OCI-LY7 (cell line): Measurements from ENCODE around the gene CAV3. TPM values are rescaled to one million over a fixed set of nuclear protein-coding genes. Genes with fewer than 3 reads are reported as not detected.

ENCODE experiments used
- BruUV-seq: library from RNA; stranded (reverse); fragments of 400-500 nt; replicated peaks from 2 replicates; lab custom pipeline; 2021; lab: Mats Ljungman, UMichigan
- CTCF ChIA-PET: fragments of 300-600 bp; sonication (Branson Sonifier 250); formaldehyde crosslinking; loops from one replicate; lab custom pipeline; 2022; ENCODE audit warnings: antibody characterized with exemption; ENCODE audit not compliant: unreplicated experiment; lab: Charles Lee
- POLR2A ChIA-PET: fragments of 300-600 bp; sonication (Branson Sonifier 250); formaldehyde crosslinking; loops from one replicate; lab custom pipeline; 2022; ENCODE audit warnings: antibody characterized with exemption; lab: Charles Lee
- DNase-seq: peaks from one replicate; pipeline ENCODE4 v3.0.0-alpha.2; 2015; ENCODE audit warnings: low spot score
- H2AFZ ChIP-seq: fragments of 200-600 bp; sonication (generic), shearing (Covaris generic); 2 replicates; pipeline ENCODE4 v1.6.1; 2014; ENCODE audit warnings: mild to moderate bottlenecking, antibody characterized with exemption, low read length, moderate library complexity
- H3K27ac ChIP-seq: fragments of 200-600 bp; sonication (generic); 2 replicates; pipeline ENCODE4 v1.5.1; 2014; ENCODE audit warnings: mixed run types, low read depth, mild to moderate bottlenecking, moderate library complexity, low read length, inconsistent platforms; ENCODE audit not compliant: poor library complexity, severe bottlenecking
- H3K36me3 ChIP-seq: fragments of 200-600 bp; sonication (generic); 2 replicates; pipeline ENCODE4 v1.6.1; 2014; ENCODE audit warnings: mild to moderate bottlenecking, antibody characterized with exemption, low read length, moderate library complexity, mixed read lengths; ENCODE audit not compliant: insufficient read depth
- H3K4me1 ChIP-seq: fragments of 200-600 bp; sonication (generic); 2 replicates; pipeline ENCODE4 v1.5.1; 2014; ENCODE audit warnings: mild to moderate bottlenecking, low read length; ENCODE audit not compliant: insufficient read depth, poor library complexity, severe bottlenecking
- H3K4me2 ChIP-seq: fragments of 200-600 bp; sonication (generic); 2 replicates; pipeline ENCODE4 v1.6.1; 2014; ENCODE audit warnings: mild to moderate bottlenecking, low read length
- H3K4me3 ChIP-seq: fragments of 200-600 bp; sonication (generic); 2 replicates; pipeline ENCODE4 v1.5.1; 2014; ENCODE audit warnings: mild to moderate bottlenecking, low read depth, low read length; ENCODE audit not compliant: poor library complexity, severe bottlenecking
- H3K79me2 ChIP-seq: fragments of 200-600 bp; sonication (generic); 2 replicates; pipeline ENCODE4 v1.6.1; 2016; ENCODE audit warnings: low read depth, mild to moderate bottlenecking, low read length, moderate library complexity, mixed read lengths; ENCODE audit not compliant: insufficient read depth
- H3K9me2 ChIP-seq: fragments of 200-600 bp; sonication (generic); 2 replicates; pipeline ENCODE4 v1.6.1; 2016; ENCODE audit warnings: mild to moderate bottlenecking, low read length, mixed read lengths; ENCODE audit not compliant: insufficient read depth
- H3K9me3 ChIP-seq: fragments of 200-600 bp; sonication (generic); 2 replicates; pipeline ENCODE4 v1.6.1; 2014; ENCODE audit warnings: mild to moderate bottlenecking, mixed run types, low read length, mixed read lengths
- H4K20me1 ChIP-seq: fragments of 200-600 bp; sonication (generic); 2 replicates; pipeline ENCODE4 v1.6.1; 2014; ENCODE audit warnings: mild to moderate bottlenecking, antibody characterized with exemption, low read length, moderate library complexity, mixed read lengths; ENCODE audit not compliant: insufficient read depth
- EZH2phosphoT487 ChIP-seq: fragments of 200-600 bp; sonication (generic); IDR thresholded peaks from 2 replicates; pipeline ENCODE4 v1.6.1; 2018; ENCODE audit warnings: low read depth, borderline replicate concordance, mild to moderate bottlenecking, mixed run types, antibody characterized with exemption, low read length, moderate library complexity, mixed read lengths
- intact Hi-C: fragments of 100-400 bp; cut with micrococcal nuclease; formaldehyde crosslinking; loops from one replicate; pipeline ENCODE4 v1.10.0; 2022; ENCODE audit not compliant: unreplicated experiment
- total RNA-seq, 2 experiments: library from RNA; depleted of rRNA in 1 of 2; stranded (reverse); fragments of >200 nt in 1 of 2; shearing (Covaris generic) in 1 of 2; gene quantifications; 2 replicates each; pipeline ENCODE4 v1.2.3, GENCODE V29; 2014 to 2022
- TF ChIP-seq, protein P1 (sequence below): fragments of 200-600 bp; sonication (generic); conservative IDR thresholded peaks from 2 replicates; pipeline ENCODE4 v1.5.1; 2014; ENCODE audit warnings: mild to moderate bottlenecking, antibody characterized with exemption, low read length, moderate library complexity, mixed read lengths

CAV3 gene
- total RNA-seq, 2 experiments from 2014 or later: not detected

DNA sequence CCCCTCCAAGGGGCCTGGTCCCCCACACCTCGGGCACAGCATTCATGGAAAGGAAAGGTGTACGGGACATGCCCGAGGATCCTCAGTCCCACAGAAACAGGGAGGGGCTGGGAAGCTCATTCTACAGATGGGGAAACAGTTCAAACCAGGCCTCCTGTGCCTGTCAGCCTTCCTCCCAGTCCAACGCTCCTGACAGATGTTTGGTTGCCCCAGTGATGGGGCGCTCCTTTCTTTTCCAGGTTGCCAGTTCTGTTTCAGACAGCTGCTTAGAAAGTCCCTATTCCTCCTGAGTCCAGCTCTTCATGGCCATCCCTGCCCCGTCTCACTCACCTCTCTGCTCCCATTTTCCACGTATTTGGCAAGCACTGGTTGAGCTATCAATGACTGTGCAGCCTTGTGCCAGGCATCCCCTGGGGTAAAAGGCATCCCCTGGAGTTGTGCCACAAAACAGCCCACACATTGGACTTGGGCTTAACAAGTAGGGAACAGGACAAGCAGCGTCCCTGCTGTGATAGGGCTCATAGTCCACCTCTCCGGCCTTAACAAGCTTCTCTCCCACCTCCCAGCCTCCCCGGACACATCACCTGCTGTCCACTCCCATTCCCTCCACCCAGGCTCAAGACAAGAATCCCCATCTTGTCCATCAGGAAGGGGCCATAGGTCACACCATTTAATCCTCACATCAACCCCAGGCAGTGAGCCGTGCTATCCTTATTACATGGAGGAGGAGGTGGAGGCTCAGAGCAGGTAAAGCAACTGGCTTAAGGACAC lies 29.2 kb downstream of the CAV3 start:
- BruUV-seq: no TSS peak
- intact Hi-C loops: no loop called here
- H3K27ac ChIP-seq: no peak overlapping the region
- H3K4me2 ChIP-seq: no peak overlapping the region
- H3K9me3 ChIP-seq: no peaks in the 10 kb centered on the region
- TF ChIP-seq, protein P1, sequence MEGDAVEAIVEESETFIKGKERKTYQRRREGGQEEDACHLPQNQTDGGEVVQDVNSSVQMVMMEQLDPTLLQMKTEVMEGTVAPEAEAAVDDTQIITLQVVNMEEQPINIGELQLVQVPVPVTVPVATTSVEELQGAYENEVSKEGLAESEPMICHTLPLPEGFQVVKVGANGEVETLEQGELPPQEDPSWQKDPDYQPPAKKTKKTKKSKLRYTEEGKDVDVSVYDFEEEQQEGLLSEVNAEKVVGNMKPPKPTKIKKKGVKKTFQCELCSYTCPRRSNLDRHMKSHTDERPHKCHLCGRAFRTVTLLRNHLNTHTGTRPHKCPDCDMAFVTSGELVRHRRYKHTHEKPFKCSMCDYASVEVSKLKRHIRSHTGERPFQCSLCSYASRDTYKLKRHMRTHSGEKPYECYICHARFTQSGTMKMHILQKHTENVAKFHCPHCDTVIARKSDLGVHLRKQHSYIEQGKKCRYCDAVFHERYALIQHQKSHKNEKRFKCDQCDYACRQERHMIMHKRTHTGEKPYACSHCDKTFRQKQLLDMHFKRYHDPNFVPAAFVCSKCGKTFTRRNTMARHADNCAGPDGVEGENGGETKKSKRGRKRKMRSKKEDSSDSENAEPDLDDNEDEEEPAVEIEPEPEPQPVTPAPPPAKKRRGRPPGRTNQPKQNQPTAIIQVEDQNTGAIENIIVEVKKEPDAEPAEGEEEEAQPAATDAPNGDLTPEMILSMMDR: no peak
- no peak for TF ChIP-seq EZH2phosphoT487
- no peaks in the 10 kb centered on the region for H3K79me2 ChIP-seq
- H3K4me1 ChIP-seq: no peaks in the 10 kb centered on the region
- DNase-seq: no peak
- no peak overlapping the region for H3K4me3 ChIP-seq
- no peak overlapping the region for H2AFZ ChIP-seq
- ChIA-PET CTCF (no interaction called here), POLR2A (no interaction called here)
- no peaks in the 10 kb centered on the region for H3K9me2 ChIP-seq
- H4K20me1 ChIP-seq: no peaks in the 10 kb centered on the region
- H3K36me3 ChIP-seq: no peaks in the 10 kb centered on the region

DNA sequence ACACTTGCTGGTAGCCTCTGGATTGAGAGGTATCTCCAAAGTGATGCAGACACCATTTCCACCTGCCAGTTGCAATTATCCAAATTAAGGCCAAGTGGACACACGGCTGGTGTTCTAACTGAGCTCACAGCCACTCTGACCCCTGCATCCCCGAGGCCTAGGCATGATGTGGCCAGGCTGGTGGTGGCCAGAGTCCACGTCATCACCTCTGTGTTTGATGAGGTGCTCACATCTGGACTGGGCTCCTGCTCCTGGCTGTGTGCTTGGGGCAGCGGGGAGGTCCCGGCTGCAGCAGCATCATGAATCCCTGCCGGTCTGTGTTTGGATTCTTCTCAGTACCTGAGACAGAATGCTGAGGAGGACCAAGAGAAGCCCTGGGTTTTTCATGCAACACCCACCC lies 30.9 kb downstream of the CAV3 start:
- Histone ChIP-seq H3K9me2 (no peaks in the 10 kb centered on the region), H3K79me2 (no peaks in the 10 kb centered on the region), H3K4me1 (no peaks in the 10 kb centered on the region), H3K4me3 (no peak overlapping the region), H3K27ac (no peak overlapping the region), H2AFZ (no peak overlapping the region), H4K20me1 (no peaks in the 10 kb centered on the region), H3K4me2 (no peak overlapping the region), H3K9me3 (no peaks in the 10 kb centered on the region), H3K36me3 (no peaks in the 10 kb centered on the region)
- ChIA-PET POLR2A (no interaction called here), CTCF (no interaction called here)
- no TSS peak for BruUV-seq
- no peak for TF ChIP-seq EZH2phosphoT487
- TF ChIP-seq, protein P1: no peak
- no peak for DNase-seq
- intact Hi-C loops: no loop called here

DNA sequence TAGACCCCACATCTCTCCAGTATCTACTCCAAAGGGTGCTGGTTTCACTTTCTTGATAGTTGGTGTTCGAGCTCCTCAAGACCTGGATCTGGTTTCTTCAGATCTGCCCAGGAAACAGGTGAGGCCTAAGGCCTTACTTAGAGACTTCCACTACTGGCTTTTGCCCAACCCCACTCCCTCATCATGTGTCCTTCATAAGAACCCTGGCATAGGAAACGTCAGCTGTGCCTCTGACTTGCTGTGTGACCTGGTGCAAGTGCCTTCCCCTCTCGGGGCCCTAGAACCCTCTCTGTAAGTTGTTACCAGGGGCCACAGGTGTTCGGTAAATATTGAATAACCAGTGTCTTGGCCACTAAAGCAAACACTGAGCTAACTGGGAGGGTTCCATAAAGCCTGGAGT lies 31.9 kb downstream of the CAV3 start:
- no peak for TF ChIP-seq EZH2phosphoT487
- TF ChIP-seq, protein P1: no peak
- H3K9me2 ChIP-seq: no peaks in the 10 kb centered on the region

More for the DNA sequence above, 31.9 kb downstream of the CAV3 start:
- no peaks in the 10 kb centered on the region for H4K20me1 ChIP-seq
- no peaks in the 10 kb centered on the region for H3K9me3 ChIP-seq
- H3K4me2 ChIP-seq: no peak overlapping the region
- H3K4me3 ChIP-seq: no peak overlapping the region
- H3K27ac ChIP-seq: no peak overlapping the region
- ChIA-PET CTCF (no interaction called here), POLR2A (no interaction called here)
- DNase-seq: no peak
- BruUV-seq: no TSS peak
- intact Hi-C loops: no loop called here
- H3K36me3 ChIP-seq: no peaks in the 10 kb centered on the region
- H3K4me1 ChIP-seq: no peaks in the 10 kb centered on the region
- no peak overlapping the region for H2AFZ ChIP-seq
- H3K79me2 ChIP-seq: no peaks in the 10 kb centered on the region
